ENCODE results near the gene ANKRD12.

- TF ChIP-seq TAF1 (IDR thresholded peaks at IDR 0.05; ENCODE audit: borderline replicate concordance, low read depth, low read length) (no peak), POLR2AphosphoS5 (IDR thresholded peaks at IDR 0.05; ENCODE audit: low read depth, low read length) (no peak), POLR2A (IDR thresholded peaks at IDR 0.05; ENCODE audit: low read depth, low read length) (no peak)
Measured at GRCh38 chr18:9293948-9294347, 157.4 kb downstream of the ANKRD12 start.

Data from GM12892 (cell line).